ENCODE measurements around the gene SBF2.
"Not testable (repeated sequence)": the region's sequence is repeated elsewhere in the genome, so short reads cannot be mapped to it uniquely, and the experiment has no call there.

The SBF2 gene

GRCh38 chr11:10263929-10264328 lies 30.1 kb downstream of the SBF2 start:
- no peak for DNase-seq

- no peak for DNase-seq
Observed at GRCh38 chr11:10261821-10262220, 32.2 kb downstream of the SBF2 start.

- DNase-seq = no peak
Observed at GRCh38 chr11:10257478-10257877, 36.5 kb downstream of the SBF2 start.

- DNase-seq = no peak
Observed at GRCh38 chr11:10255388-10256125, 38.5 kb downstream of the SBF2 start.

- DNase-seq = not testable (repeated sequence)
Observed at GRCh38 chr11:10249448-10250131, 44.4 kb downstream of the SBF2 start.

GRCh38 chr11:10247011-10247410 lies 47.0 kb downstream of the SBF2 start:
- no peak for DNase-seq

DNA sequence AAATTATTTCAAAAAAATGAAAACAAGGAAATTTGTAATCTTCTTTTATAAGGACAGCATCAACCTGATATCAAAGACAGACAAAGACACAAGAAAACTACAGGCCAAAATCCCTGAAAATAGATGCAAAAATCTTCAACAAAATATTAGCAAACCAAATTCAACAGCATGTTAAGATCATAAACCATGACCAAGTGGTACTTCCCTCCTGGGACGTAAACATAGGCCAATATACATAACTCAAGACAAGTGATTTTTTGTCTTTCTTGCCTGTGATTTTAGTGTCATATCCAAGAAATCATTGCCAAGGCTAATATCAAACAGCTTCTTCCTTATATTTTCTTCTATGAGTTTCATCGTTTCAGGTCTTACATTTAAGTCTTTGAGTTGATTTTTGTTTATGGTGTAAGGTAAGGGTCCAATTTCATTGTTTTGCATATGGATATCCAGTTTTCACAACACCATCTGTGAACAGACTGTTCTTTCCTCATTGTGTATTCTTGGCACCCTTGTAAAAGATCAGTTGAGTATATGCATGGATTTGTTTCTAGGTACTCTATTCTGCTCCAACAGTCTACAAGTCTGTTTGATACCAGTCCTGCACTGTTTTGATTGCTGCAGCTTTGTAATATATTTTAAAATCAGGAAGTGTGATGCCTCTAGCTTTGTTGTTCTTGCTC lies 50.0 kb downstream of the SBF2 start:
- DNase-seq = no peak

DNA sequence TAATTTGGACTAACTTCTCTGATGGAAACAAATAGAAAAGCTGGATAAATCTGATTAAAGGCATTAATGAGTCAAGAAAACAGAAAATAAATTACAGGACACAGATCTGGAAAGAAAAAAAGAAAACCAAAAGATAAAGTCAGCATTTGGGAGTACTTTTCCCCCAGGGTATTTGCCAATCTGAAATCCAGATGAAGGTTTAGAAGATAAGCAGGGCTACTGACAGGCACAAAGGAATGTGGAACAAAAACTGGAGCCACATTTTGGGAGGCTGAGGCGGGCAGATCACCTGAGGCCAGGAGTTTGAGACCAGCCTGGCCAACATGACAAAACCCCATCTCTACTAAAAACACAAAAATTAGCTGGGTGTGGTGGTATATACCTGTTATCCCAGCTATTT lies 57.2 kb downstream of the SBF2 start:
- no peak for DNase-seq

- no peak for DNase-seq
Observed at GRCh38 chr11:10233581-10233980, 60.4 kb downstream of the SBF2 start.

DNA sequence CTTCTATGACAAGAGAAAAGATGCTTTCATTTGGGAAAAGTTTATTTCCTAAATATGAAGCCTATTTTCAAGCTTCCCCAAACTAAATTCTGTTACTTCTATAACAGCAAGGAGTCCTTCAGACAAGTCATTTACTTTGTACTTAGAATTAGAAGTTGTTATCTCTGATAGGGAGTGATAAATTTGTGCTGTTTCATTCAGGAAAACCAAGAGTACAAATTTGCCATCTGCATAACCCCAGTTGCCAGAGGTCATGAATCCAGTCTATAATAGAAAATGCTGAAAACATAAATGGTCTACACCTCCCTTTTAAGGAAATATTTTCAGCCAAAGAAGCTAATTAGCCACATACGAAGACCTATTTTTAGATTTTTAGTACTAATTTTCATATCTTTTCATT lies 61.3 kb downstream of the SBF2 start:
- no peak for DNase-seq

DNA sequence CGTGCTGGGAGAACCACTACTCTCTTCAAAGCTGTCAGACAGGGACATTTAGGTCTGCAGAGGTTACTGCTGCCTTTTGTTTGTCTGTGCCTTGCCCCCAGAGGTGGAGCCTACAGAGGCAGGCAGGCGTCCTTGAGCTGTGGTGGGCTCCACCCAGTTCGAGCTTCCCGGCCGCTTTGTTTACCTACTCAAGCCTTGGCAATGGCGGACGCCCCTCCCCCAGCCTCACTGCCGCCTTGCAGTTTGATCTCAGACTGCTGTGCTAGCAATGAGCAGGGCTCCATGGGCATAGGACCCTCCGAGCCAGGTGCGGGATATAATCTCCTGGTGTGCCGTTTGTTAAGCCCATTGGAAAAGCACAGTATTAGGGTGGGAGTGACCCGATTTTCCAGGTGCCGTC lies 62.2 kb downstream of the SBF2 start:
- not testable (repeated sequence) for DNase-seq

DNA sequence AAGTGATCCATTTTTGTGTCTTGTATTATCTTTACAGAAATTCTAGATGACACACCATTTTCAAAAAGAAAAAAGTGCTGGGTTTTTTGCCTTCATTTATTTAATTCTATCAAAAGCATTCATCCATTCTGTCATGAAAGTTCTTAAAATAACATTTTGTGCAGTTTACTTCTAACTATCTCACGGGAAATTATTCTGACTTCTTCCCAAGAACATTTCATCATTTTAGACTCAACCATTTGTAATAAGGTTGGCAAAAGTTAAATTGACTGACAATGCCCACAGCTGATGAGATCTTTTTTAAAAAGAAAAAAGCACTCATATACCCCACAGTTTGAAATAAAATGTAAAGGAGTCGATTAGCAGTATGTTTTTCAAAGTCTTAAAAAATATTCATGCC lies 68.5 kb downstream of the SBF2 start:
- DNase-seq = no peak

GRCh38 chr11:10222399-10222798 lies 71.6 kb downstream of the SBF2 start:
- DNase-seq = no peak

DNA sequence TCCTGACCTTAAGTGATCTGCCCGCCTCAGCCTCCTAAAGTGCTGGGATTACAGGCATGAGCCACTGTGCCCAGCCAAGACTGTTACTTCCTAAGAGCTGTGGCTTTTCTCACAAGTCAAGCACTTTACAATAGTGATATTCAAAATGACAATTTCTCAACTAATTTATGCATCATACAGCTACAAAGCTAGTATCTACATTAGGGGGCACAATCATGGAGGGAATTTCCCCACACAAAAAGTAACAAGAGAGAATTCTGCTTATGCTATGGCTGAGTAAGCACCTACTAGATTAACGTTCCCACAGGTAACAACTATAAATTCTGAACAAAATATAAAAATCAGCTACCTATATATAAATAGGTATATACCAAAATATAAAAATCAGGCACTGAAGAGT lies 72.7 kb downstream of the SBF2 start:
- DNase-seq = no peak

- DNase-seq = no peak
Observed at GRCh38 chr11:10211470-10211869, 82.5 kb downstream of the SBF2 start.

DNA sequence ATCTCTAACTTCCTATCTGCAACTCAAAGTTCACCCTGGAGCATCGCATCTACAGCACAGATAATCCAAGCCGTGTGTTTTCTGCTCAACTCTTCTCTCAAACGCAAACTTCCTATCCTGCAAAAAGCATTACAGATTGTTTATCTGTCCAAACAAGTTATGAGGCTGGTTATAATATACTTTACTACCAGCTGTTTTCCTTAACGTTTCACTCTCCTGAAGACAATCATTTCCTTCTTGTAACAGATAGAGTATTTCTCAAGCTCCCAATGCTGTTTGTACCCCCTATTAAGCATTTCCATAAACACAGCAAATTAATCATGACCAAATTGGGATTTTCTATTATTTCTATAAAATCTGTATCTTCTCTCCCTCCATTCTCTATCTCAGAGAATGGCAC lies 84.7 kb downstream of the SBF2 start:
- no peak for DNase-seq

DNA sequence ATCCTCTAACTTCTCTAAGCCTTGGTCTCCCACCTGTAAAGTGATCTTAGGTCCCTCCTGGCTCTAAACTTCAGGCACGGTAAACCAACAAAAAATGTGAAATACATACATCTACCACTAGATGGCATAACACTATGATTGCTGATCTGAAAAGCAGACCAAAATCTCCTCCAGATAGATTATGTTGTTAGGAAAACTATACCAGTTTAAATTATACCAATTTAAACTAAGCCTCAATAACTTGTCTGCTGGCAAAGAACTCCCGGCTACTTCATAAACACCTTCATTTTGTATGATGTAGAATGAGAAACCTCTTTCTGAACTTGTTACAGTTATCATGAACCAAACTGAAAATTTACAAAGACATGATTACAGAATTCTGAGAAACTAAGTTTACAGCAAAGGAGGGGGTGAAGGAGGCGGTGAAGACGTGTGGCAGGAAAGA lies 85.9 kb downstream of the SBF2 start:
- DNase-seq = no peak

GRCh38 chr11:10205928-10206327 lies 88.1 kb downstream of the SBF2 start:
- DNase-seq = no peak

- no peak for DNase-seq
Observed at GRCh38 chr11:10204021-10204420, 90.0 kb downstream of the SBF2 start.

DNA sequence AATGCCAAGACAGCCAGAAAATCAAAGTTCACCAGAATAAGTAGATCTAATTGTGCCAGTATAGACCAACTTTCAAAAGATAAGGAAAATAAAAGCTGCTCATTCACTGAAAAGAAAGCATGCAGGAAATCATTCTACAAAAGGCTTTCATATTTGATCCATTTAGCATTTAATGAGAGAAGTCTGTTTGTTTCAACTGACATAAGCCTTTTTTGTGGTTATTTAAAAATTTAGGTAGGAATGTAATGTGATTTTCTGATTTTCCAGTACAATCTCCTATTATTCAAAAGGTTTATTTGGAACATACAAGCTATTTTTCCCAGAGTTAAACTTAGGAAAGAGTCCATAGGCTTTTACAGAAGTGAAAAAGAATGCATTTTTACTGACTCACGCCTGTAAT lies 92.7 kb downstream of the SBF2 start:
- DNase-seq = no peak

DNA sequence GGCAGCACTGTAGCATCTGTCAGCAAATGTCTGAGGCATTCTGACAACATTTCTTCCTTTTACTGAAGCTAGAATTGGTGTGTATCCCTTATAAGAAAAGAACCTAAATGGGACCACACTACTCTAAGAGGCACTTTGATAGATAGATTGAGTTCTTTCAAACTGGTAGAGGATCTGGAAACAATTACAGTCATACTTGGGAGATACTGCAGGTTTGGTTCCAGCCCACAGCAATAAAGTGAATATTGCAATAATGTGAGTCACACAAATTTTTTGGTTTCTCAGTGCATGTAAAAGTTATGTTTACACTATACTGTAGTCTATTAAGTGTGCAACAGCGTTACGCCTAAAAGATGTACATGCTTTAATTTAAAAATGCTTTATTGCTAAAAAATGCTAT lies 96.9 kb downstream of the SBF2 start:
- no peak for DNase-seq

DNA sequence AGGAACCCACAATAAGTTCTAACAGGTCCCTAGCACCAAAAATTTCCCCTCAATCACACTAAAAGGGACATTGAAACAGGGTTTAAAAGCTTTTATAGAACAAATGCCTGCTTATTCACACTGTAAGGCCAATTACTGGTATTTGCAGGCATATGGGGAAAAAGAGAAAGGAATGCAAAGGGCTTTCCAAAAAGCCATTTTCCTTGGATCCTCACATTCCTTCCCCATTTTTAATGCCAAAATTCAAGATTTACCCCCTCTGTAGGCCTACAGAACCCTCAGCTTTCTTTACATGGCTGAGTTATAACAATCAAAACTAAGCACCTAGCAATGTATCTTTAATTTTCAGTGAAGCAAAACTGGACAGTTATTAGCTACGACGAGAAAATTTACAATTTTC lies 102.0 kb downstream of the SBF2 start:
- no peak for DNase-seq

DNA sequence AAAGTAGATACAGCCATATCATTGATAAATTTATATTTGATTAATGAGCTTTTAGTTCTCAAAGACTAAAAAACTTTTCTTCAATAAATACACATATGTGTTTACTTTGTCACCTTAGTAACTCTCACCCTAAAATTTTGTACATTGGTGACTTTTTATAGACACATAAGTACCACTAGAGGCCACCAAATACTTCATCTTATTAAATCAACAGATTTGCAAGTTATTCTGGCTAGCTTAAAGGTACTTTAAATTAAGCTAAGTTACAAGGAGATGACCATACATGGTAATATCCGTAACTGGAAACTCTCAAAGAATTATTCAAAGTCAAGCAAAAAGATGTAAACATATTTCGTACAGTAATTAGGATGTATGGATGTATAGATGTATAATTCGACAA lies 112.2 kb downstream of the SBF2 start:
- DNase-seq = no peak

GRCh38 chr11:10164621-10165020 lies 129.4 kb downstream of the SBF2 start:
- DNase-seq = no peak

All from cortex of kidney (tissue), 1 donor.